Measurements from ENCODE around the gene FSTL5.

- TF ChIP-seq CTCF (IDR thresholded peaks at IDR 0.05), result no peak
- no peak for TF ChIP-seq POLR2A (IDR thresholded peaks at IDR 0.05)
Observed at GRCh38 chr4:162111078-162111477, 52.7 kb downstream of the FSTL5 start.
